HUES64 (cell line): ENCODE data around the gene PGM3.

Experiments
- H3K27ac ChIP-seq: 2 replicates; pipeline ENCODE4 v1.7.0; 2013; ENCODE audit warnings: low read depth, low read length, inconsistent platforms
- H3K27me3 ChIP-seq: 2 replicates; pipeline ENCODE4 v1.6.1; 2013; ENCODE audit warnings: mild to moderate bottlenecking, low read length; ENCODE audit not compliant: insufficient read depth
- H3K36me3 ChIP-seq: 2 replicates; pipeline ENCODE4 v1.6.1; 2013; ENCODE audit warnings: mild to moderate bottlenecking, low read length; ENCODE audit not compliant: insufficient read depth
- H3K4me1 ChIP-seq: 2 replicates; pipeline ENCODE4 v1.6.1; 2013; ENCODE audit warnings: mild to moderate bottlenecking, low read length, moderate library complexity; ENCODE audit not compliant: insufficient read depth
- H3K4me3 ChIP-seq: 2 replicates; pipeline ENCODE4 v1.5.1; 2013; ENCODE audit warnings: mild to moderate bottlenecking, low read length, moderate library complexity
- H3K9ac ChIP-seq: 2 replicates; pipeline ENCODE4 v1.6.1; 2013; ENCODE audit warnings: mild to moderate bottlenecking, low read depth, low read length
- H3K9me3 ChIP-seq: 2 replicates; pipeline ENCODE4 v1.6.1; 2013; ENCODE audit warnings: low read depth, low read length; ENCODE audit not compliant: insufficient read depth
- WGBS: fragments of 150-250, 120-280 bp; methylation state at CpG from one replicate; pipeline ENCODE4 v1.1.7; 2013; ENCODE audit warnings: missing lambda C conversion rate; 5-methylcytosine and 5-hydroxymethylcytosine counted together

PGM3 gene

GRCh38 chr6:83182114-83182513 is 11.0 kb downstream of the PGM3 start:
- no peak overlapping the region for H3K4me3 ChIP-seq
- H3K9ac ChIP-seq, result no peak overlapping the region
- H3K9me3 ChIP-seq, result no peaks in the 10 kb centered on the region
- H3K27me3 ChIP-seq, result no peaks in the 10 kb centered on the region
- no peak overlapping the region for H3K27ac ChIP-seq
- no peaks in the 10 kb centered on the region for H3K4me1 ChIP-seq
- H3K36me3 ChIP-seq, result peaks cover 97% of the 10 kb centered on the region
- WGBS, result 81% methylated on average over 1 of the region's 1 CpG

- Histone ChIP-seq H3K4me1 (no peaks in the 10 kb centered on the region), H3K4me3 (no peak overlapping the region), H3K27me3 (no peaks in the 10 kb centered on the region), H3K9ac (no peak overlapping the region), H3K36me3 (peaks cover 97% of the 10 kb centered on the region), H3K27ac (no peak overlapping the region), H3K9me3 (no peaks in the 10 kb centered on the region)
These were observed 12.6 kb downstream of the PGM3 start for GRCh38 chr6:83180426-83180950.

GRCh38 chr6:83176246-83176645 is 16.8 kb downstream of the PGM3 start:
- H3K36me3 ChIP-seq, result peaks cover 98% of the 10 kb centered on the region
- 94% methylated on average over 4 of the region's 4 CpGs for WGBS
- no peaks in the 10 kb centered on the region for H3K27me3 ChIP-seq
- no peak overlapping the region for H3K9ac ChIP-seq
- H3K27ac ChIP-seq, result no peak overlapping the region
- H3K9me3 ChIP-seq, result no peaks in the 10 kb centered on the region
- no peaks in the 10 kb centered on the region for H3K4me1 ChIP-seq
- H3K4me3 ChIP-seq, result no peak overlapping the region

GRCh38 chr6:83169511-83169910 is 23.6 kb downstream of the PGM3 start:
- Histone ChIP-seq H3K36me3 (peaks cover 99% of the 10 kb centered on the region), H3K4me3 (no peak overlapping the region), H3K27me3 (no peaks in the 10 kb centered on the region), H3K4me1 (no peaks in the 10 kb centered on the region), H3K9me3 (no peaks in the 10 kb centered on the region), H3K27ac (no peak overlapping the region), H3K9ac (no peak overlapping the region)
- WGBS, result 92% methylated on average over 1 of the region's 1 CpG

- H3K27ac ChIP-seq, result no peak overlapping the region
- no peaks in the 10 kb centered on the region for H3K4me1 ChIP-seq
- no peak overlapping the region for H3K9ac ChIP-seq
- no peak overlapping the region for H3K4me3 ChIP-seq
- no peaks in the 10 kb centered on the region for H3K27me3 ChIP-seq
- no peaks in the 10 kb centered on the region for H3K9me3 ChIP-seq
- H3K36me3 ChIP-seq, result peaks cover 99% of the 10 kb centered on the region
These were observed 24.0 kb downstream of the PGM3 start for GRCh38 chr6:83169106-83169505.

GRCh38 chr6:83168556-83168955 is 24.5 kb downstream of the PGM3 start:
- 86% methylated on average over 1 of the region's 1 CpG for WGBS
- peaks cover 99% of the 10 kb centered on the region for H3K36me3 ChIP-seq
- no peak overlapping the region for H3K9ac ChIP-seq
- H3K4me1 ChIP-seq, result no peaks in the 10 kb centered on the region
- no peaks in the 10 kb centered on the region for H3K9me3 ChIP-seq
- H3K27me3 ChIP-seq, result no peaks in the 10 kb centered on the region
- H3K4me3 ChIP-seq, result no peak overlapping the region
- no peak overlapping the region for H3K27ac ChIP-seq

GRCh38 chr6:83167726-83168278 is 25.3 kb downstream of the PGM3 start:
- H3K4me1 ChIP-seq, result no peaks in the 10 kb centered on the region
- H3K9ac ChIP-seq, result no peak overlapping the region
- H3K36me3 ChIP-seq, result peaks cover 99% of the 10 kb centered on the region
- no peak overlapping the region for H3K27ac ChIP-seq
- H3K27me3 ChIP-seq, result no peaks in the 10 kb centered on the region
- H3K4me3 ChIP-seq, result no peak overlapping the region
- 94% methylated on average over 4 of the region's 5 CpGs for WGBS
- no peaks in the 10 kb centered on the region for H3K9me3 ChIP-seq

GRCh38 chr6:83160167-83160566 is 32.9 kb downstream of the PGM3 start:
- WGBS, result 96% methylated on average over 1 of the region's 1 CpG
- Histone ChIP-seq H3K9ac (no peak overlapping the region), H3K4me3 (no peak overlapping the region), H3K36me3 (peaks cover 80% of the 10 kb centered on the region), H3K4me1 (no peaks in the 10 kb centered on the region), H3K27me3 (no peaks in the 10 kb centered on the region), H3K9me3 (no peaks in the 10 kb centered on the region), H3K27ac (no peak overlapping the region)

- Histone ChIP-seq H3K9ac (no peak overlapping the region), H3K27ac (no peak overlapping the region), H3K27me3 (no peaks in the 10 kb centered on the region), H3K36me3 (peaks cover 89% of the 10 kb centered on the region), H3K9me3 (no peaks in the 10 kb centered on the region), H3K4me3 (no peak overlapping the region), H3K4me1 (no peaks in the 10 kb centered on the region)
- 93% methylated on average over 2 of the region's 2 CpGs for WGBS
These were observed 37.3 kb downstream of the PGM3 start for GRCh38 chr6:83155794-83156193.

GRCh38 chr6:83153883-83154521 is 39.1 kb downstream of the PGM3 start:
- H3K4me3 ChIP-seq, result no peak overlapping the region
- H3K27me3 ChIP-seq, result no peaks in the 10 kb centered on the region
- no peaks in the 10 kb centered on the region for H3K9me3 ChIP-seq
- 95% methylated on average over 3 of the region's 4 CpGs for WGBS
- no peak overlapping the region for H3K27ac ChIP-seq
- no peaks in the 10 kb centered on the region for H3K4me1 ChIP-seq
- peaks cover 77% of the 10 kb centered on the region for H3K36me3 ChIP-seq
- no peak overlapping the region for H3K9ac ChIP-seq

- Histone ChIP-seq H3K27me3 (no peaks in the 10 kb centered on the region), H3K9me3 (no peaks in the 10 kb centered on the region), H3K4me1 (no peaks in the 10 kb centered on the region), H3K9ac (no peak overlapping the region), H3K4me3 (no peak overlapping the region), H3K27ac (no peak overlapping the region), H3K36me3 (peaks cover 73% of the 10 kb centered on the region)
- WGBS, result no CpG with 5 or more reads among the region's 1 CpG
These were observed 40.2 kb downstream of the PGM3 start for GRCh38 chr6:83152913-83153312.

- Histone ChIP-seq H3K27me3 (no peaks in the 10 kb centered on the region), H3K27ac (no peak overlapping the region), H3K4me3 (no peak overlapping the region), H3K9ac (no peak overlapping the region), H3K9me3 (no peaks in the 10 kb centered on the region), H3K36me3 (peaks cover 72% of the 10 kb centered on the region), H3K4me1 (no peaks in the 10 kb centered on the region)
- WGBS, result 92% methylated on average over 2 of the region's 2 CpGs
These were observed 42.0 kb downstream of the PGM3 start for GRCh38 chr6:83151114-83151513.
